ENCODE data around the gene ANAPC4.

Gene ANAPC4

DNA sequence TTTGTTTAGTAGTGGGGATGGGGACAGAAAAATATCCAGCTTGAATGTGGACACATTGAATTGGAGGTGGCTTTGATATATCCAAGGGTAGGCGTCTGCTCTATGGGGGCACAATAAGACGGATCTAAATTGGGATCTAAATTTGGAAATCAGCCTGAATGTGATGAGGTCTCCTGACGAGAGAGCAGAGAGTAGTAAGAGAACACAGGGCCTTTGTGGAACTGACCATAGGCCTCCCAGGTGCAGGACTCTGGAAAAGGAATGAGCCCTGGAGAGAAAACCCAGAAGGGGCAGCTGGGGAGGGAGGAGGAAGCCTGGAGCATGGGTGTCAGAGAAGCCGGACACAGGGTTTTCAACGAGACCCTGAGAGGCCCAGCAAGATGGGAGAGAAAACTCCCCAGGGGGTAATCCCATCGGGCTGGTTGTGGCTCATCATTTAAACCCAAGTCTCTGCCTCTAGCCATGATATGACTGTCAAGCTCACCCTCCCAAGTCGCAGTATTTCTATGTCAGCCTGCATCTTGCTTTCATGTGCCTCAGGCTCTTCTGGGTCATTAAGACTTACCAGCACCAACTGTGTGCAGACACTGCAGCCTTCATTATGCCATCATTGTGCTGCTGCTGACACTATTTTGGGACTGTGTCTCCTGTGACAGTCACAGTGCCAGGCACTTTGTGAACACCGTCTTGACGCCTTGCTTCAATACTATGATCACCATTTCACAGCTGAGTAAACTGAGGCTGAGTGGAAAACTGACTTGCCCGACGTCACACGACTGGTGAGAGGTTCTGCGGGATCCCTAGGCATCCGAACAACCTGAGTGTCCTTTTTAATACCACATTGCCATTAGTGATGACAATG is 57.1 kb downstream of the ANAPC4 start:
- no peak for DNase-seq

DNA sequence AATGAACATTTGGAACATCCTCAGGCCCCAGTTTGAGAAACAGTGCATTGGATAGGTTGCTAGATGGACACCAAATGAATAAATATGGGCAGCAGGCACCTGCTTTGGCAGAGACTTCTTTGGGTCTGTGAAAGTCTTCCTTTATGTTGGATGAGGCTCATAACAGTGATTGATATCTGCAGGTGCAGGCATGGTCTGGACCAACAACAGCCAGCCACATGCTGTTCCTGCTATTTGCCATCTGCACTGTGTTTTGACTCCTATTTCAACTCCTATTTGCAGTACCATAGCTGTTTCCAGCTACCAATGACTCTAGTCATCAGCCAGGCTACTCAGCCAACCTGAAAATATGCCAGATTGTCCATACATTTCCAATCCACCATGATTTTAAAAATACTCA is 60.9 kb downstream of the ANAPC4 start:
- DNase-seq: no peak

DNA sequence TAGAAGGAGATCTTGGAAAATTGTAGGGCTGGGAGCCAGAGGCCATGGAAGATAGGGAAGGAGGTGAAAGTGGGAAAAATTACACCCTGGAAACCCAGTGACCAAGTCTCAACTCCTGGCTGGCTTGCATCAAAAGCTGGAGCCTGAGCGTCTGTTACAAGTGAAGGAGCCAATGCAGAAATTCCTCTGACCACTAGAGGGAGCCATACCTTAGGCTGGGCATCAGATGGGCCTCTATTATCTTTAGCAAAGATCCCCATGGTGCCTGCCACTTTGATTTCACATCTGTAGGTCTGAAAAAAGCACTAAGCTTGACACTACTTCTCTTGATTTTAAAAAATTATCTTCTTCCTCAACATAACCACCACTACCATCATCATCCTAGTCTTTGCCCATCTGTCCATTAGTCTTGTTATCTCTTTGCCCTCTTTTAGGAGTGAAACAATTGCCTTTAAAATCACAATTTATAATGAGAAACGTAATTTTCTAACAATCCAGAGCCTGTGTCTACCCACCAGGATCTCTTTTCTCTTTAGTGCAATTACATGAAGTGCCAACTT is 62.9 kb downstream of the ANAPC4 start:
- DNase-seq: peak; percentile 24

DNA sequence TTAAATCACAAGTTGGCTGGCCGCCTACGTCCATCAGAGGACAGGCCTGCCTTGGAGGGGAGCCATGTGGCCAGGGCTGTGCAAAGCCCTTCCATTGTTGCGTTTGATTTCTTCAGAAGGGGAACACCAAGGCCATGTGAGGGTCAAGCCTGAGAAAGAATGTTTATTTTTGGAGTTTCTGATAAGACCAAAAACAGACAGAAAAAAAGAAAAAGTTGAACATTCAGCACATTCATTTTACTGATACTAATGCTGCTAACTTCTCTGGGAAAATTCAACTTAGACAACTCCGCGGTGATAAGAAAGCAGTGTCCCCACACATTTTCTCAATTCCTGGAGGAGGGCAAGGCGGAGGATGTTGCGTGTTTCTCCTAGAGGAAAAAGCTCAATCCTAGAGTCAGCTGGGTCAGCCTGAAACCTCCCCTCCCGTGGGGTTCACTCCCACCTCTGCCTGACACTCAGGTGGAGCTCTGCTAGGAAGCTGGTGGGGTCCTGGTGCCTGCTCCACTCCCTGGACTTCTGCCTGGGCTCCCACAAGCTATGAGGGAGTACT is 63.5 kb downstream of the ANAPC4 start:
- no peak for DNase-seq

DNA sequence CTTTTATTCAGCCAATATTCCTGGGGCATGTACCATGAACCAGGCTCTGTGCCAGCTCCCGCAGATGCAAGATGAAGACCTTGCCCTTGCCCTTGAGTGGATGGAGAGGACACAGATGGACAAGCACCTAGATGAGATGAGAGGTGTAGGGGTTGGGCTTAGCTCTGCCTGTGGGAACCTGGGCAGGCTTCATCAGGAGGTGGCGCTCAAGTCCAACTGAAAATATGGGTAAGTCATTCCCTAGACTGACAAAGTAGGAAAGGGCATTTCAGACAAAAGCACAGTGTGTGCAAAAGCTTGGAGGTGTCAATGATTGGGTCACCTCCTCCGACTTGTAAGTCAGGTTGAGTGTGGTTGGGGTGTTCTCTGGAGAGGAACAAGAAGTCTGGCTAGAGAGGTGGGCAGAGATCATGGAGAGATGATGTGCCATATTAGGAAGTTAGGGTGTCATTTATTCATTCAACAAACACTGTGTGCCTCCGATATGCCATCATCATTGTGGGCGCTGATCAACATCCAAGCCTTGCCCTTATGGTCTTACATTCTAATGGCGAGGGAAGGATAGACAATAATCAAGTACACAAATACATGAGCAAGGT is 64.6 kb downstream of the ANAPC4 start:
- no peak for DNase-seq

DNA sequence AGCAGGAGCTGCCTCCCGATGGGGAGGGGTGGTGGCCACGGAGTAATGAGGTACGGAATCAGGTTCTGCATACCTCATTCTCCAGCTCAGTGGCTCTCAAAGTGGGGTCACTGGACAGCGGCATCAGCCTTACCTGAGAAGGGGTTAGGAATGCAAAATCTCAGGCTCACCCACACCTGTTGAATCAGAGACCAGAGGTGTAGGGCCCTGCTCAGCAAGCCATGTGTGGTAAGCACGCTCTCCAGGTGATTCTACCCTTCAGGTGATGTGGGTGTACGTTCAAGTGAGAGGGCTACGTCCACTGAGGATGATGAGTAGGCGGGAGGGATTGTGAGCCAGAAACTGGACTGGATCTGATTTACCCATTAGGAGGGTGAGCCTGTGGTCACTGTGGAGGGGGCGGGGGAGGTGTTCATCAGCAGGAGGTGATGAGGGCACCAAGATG is 65.8 kb downstream of the ANAPC4 start:
- no peak for DNase-seq

DNA sequence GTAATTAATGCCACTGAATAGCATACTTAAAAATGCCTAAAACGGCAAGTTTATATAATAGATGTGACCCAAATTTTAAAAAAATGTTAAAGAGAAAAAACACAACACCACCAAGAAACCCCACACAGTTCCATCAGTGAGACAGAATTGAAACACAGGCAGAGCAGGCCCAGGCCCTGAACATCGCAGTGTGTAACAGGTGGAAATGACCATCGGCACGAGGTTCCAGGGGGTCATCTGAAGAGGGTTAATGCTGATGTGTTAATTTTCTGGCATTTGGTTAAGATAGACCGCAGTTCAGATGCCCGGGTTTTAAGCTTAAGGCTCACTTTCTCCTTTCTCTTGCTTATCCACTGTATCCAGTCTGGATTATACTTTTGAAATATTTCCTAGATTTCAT is 66.8 kb downstream of the ANAPC4 start:
- DNase-seq: no peak

DNA sequence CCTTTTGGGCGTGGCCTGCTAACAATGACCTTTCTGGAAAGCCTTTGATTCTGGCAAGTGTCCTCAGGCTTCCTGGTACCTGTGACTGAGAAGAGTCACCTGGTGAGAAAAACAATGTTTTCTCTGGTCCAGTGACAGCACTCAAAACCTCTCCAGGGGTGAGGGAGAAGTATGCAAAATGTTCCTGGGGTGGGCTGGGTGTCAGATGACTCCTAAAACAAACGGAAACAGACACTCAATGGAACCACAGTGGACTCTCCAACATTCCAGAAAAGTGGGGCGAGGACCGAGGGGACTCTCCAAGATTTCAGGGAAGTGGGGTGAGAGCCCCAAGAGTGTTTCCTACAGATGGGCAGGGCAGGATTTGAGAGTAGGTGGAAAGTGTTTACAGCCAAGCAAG is 69.5 kb downstream of the ANAPC4 start:
- no peak for DNase-seq

DNA sequence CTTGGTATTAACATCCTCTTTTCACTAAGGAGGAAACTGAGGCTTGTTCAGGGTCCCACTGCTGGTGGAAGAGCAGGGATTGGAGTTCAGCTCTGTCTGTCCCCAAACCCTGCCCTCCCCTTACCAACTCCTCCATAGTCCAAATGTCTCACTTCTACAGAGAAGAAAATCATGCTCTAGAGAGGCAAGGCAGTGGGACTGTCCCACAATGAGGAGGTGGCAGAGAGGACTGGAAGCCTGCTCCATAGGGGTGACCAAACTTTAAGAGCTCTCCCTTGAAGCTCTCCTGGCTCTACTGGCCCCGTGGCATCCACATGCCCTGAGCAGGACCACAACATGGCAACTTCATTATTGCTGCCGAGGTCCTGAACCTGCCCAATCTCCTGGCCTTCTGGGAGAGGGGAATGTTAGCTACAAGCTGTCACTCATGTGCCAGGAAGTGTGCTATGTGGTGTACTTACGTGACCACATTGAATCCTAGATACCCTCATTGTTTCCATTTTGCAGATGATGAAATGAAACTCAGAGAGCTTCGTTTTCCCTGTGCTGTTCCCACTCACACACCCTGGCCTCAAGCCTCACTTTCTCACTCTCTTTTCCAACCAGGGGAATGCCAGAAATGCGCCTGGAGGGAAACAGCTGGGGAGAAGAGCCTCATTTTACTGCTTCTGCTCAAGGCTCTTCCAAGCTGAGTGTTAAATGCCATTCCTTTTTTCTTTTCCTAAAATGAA is 71.5 kb downstream of the ANAPC4 start:
- no peak for DNase-seq

DNA sequence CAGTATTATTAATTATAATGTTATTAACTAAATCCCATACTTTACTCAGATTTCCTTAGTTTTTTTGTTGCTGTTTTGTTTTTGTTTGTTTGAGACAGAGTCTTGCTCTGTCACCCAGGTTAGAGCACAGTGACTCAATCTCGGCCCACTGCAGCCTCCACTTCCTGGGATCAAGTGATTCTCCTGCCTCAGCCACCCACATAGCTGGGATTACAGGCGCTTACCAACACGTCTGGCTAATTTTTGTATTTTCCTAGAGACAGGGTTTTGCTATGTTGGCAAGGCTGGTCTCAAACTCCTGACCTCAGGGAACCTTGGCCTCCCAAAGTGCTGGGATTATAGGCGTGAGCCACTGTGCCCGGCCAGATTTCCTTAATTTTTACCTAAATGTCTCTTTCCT is 72.2 kb downstream of the ANAPC4 start:
- DNase-seq: no peak

DNA sequence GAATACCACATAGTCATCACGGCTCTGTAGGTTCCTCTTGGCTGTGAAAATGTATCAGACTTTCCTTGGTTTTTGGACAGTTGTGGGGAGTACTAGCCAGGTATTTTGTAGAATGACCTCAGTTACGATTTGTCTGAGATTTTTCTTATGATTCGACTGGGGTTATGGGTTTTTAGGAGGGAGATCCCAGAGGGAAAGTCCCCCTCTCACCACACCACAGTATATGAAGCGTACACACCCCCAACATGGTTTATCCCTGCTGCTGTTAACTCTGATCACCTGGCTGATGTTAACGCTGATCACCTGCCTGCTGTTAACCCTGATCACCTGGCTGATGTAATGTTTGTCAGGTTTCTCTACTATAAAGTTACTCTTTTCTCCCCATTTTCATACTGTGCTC is 72.6 kb downstream of the ANAPC4 start:
- no peak for DNase-seq

DNA sequence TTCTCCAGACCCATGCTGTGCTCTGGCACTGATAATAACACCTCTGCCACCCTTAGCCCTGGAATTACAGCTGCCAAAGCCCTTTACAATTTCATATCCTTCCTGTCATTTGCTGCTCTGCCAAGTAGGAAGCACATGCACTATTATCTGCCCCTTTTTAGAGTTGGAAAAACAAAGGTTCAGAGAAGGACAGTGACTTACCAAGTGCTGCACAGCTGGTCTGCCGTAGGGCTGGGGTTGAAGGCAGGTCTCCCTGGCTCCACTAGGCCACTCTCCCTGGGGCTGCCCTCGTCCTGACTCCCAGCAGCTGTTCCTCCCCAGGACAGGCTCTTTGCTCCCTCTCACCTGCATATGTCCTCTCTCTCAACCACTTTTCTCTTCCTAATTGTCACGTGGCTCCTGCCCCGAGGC is 73.4 kb downstream of the ANAPC4 start:
- DNase-seq: no peak

DNA sequence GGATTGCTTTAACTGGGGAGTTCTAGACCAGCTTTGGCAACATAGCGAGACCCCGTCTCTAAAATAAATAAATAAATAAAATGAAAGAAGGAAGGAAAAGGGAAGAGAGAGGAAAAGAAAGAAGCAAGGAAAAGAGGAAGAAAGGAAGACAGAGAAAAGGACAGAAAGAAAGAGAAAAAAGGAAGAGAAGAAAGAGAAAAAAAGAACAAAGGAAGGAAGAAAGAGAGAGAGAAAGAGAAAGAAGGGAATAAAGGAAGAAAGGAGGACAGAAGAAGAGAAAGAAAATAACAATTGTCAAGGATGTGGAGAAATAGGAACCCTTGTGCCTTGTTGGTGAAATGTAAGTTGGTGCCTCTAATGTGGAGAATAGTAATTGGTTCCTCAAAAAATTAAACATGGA is 74.6 kb downstream of the ANAPC4 start:
- DNase-seq: no peak

DNA sequence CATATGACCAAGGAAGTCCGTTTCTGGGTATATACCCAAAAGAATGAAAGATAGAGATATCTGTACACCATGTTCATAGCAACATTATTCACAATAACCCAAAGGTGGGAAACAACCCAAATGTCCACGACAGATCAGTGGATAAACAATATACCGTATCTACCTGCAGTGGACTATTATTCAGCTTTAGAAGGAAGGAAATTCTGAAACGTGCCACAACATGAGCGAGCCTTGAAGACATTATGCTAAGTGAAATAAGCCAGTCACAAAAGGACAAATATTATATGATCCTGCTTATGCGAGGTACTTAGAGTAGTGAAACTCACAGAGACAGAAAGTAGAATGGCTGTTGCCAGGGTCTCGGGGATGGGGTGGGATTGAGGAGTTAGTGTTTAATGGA is 75.0 kb downstream of the ANAPC4 start:
- DNase-seq: no peak

DNA sequence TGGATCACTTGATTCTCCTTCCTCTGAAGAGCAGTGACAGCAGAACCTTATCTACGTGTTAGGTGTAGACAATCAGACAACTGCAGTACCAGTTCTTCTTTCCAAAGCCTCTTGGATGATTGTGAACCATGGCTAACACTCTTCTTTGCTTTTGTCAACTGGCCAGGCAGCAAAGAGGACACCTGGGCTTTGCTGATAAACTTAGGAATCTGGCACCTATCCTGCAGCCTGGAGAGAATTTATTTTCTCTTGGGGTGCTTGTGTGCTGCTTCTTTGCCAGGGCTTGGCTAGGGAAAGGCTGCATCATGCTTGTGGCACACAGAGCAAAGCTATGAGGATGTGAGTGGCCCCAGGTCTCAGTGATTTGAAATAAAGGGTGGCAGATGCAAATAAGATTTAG is 77.4 kb downstream of the ANAPC4 start:
- no peak for DNase-seq

DNA sequence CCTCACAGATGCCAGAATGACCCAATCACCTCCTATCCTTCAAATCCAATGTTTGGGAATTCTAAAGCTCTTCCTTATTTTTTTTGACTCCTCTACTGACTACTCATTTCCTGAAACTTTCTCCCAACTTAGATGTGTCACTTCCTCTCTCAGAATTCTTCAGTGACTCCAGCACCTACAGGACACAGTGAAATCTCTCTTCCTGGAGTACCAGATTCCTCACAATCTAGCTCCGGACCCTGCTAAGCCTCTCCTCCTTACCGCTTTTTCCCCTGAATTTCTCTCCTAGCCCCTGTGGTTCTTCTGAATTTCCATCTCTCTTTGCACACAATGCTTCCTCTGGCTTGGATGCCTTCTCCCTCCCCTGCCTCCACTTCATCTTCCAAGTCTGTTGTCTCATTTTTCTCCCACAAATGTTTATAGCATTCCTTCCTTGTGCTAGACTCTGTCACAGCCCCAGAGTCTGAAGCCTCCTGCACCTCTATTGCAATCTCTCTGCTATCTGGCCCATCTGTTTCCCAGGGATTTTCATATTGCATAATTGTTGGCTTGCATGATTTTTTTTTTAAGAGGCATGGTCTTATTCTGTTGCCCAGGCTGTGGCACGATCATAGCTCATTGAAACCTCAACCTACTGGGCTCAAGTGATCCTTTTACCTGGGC is 80.1 kb downstream of the ANAPC4 start:
- DNase-seq: no peak

DNA sequence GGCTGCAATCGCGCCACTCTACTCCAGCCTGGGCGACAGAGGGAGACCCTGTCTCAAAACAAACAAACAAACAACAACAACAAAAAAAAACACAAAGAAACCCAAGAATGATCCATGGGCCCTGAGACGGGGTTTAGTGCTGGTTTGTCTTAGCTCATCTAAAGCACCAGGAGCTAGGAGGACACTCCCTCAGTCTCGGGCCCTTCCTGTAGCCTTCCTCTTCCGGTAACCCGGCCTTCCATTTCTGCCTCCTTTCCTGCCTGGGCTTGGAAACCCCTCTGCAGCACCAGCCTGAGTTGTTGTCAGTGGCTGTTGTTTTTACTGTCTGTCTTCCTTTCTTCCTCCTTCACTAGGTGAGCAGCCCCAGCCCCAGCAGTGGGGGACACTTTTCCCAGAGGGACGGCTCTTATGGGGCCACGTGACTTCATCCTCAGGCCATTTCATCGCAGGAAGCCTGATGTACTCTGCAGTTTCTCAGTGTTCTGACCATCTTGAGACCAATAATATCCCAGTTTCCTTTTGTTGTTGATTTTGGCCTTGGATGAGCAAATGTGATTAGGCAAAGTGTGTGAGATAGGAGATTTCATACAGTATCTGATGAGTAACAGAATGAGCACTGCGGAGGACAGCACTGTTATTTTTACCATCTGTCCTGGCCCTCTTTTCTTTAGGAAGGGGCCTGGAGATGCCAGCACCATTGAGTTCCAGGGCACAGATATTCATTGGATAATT is 90.1 kb downstream of the ANAPC4 start:
- no peak for DNase-seq

DNA sequence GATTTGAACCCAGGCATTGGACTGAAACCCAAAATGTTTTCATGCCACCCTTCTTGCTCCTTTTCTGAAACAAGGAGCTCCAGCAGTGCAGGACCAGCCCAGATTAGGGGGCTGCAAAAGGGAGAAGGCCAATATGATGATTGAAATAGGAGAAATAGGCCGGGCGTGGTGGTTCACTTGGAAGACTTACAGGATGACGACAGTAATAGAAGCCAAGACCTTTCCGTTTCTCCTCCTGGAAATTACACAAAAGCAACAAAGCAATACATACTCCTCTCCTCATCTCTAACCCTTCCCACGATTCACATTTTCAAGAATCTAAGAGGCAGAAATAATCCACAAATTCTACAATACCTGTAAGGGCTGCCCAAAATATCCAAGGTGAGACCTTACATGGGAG is 90.8 kb downstream of the ANAPC4 start:
- DNase-seq: no peak
